GM21515 (cell line): Measurements from ENCODE around the gene TLK1.
A peak's percentile ranks its signal among the peaks of the same experiment; 100 is the strongest.
"Not testable (repeated sequence)": the region's sequence is repeated elsewhere in the genome, so short reads cannot be mapped to it uniquely, and the experiment has no call there.

ENCODE experiments used
- ATAC-seq: cut with Tn5 transposase; IDR thresholded peaks from one replicate; pipeline ENCODE4 v1.9.1; 2021; ENCODE audit not compliant: unreplicated experiment

Gene TLK1

DNA sequence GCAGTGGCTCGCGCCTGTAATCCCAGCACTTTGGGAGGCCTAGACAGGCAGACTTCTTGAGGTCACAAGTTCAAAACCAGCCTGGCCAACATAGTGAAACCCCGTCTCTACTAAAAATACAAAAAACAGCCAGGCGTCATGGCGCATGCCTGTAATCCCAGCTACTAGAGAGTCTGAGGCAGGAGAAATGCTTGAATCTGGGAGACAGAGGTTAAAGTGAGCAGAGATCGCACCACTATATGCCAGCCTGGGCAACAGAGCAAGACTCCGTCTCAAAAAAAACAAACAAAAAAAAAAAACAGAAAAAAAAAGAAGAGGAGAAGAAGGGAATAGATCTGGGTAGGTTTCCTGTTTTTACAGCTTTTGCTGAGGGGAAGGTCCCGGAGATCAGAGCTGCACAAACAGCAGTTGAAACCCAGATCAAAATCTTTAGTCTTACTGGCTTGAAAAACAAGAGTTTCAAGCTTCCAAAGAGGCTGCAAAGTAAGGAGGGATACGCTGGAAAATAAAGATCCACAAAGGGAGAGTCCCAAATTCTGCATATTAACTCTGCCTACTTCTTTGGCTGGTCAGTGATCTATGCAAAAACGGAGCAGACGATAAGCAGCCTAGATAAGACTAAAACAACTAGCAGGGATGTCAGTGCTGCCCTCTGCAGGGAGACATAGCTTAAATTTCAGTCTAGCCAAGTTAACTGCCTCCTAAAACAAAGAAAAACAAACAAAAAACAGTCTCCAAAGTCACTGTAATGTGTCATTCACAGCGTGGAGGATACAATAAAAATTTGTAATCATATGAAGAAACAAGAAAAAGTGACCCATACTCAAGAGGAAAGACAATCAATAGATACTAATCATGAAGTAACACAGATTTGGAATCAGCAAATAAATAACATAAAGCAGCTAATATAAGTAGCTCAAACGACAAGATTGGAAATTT lies 74.1 kb downstream of the TLK1 start:
- ATAC-seq: no peak

DNA sequence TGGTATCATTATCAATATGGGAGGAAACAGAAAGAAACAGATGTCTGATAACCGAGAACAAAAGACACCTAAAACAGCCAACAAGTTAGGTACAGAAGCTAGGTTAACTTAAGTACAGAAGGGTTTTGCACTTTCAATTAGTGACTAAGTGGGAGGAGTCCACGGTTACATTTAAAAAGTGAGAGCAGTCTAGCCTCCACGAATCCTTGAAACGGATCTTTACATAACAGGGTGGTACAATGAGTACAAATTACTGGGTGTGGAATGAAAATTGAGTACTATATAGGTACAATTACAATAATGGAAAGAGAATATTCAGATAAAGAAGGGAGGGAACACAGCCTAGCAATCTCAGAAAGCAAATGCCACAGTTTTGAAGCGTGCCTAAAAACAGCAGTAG lies 76.6 kb downstream of the TLK1 start:
- no peak for ATAC-seq

DNA sequence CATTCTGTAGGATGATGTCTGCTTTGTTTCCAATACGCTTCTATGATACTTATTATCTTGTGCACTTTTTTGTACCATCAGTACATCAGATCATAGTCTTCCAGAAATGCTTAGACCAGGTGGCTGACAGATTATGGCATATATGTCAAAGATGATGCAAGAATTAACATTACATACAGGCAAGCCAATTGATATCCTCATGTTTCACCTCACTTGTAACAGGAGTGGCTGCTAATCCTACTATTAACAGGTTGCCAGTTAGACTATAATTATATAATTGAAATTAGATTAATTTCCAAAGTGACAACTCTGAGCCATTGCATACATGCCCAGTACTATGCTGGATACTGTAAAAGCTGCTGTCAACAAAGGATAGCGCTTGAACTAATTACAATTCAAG lies 77.2 kb downstream of the TLK1 start:
- no peak for ATAC-seq

DNA sequence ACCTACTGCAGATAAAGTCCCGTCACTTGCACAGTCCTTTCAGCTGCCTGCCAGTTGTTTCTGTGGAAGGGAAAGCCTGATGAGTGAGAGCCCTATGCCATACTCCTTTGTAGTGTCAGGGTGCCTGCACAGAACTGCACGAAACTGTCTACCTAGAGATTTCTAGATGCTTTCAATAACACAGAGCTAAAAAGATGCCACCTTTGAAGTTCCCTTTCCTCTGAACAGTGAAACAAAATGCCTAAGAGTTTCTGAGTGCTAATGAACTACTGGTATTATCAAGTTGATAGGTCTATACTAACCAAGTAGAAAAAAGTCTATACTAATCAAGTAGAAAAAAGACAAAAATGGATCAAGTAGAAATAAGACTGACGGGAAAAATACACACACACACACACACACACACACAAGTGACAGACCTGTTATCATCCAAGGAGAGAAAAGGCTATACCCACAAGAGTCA lies 79.0 kb downstream of the TLK1 start:
- no peak for ATAC-seq

DNA sequence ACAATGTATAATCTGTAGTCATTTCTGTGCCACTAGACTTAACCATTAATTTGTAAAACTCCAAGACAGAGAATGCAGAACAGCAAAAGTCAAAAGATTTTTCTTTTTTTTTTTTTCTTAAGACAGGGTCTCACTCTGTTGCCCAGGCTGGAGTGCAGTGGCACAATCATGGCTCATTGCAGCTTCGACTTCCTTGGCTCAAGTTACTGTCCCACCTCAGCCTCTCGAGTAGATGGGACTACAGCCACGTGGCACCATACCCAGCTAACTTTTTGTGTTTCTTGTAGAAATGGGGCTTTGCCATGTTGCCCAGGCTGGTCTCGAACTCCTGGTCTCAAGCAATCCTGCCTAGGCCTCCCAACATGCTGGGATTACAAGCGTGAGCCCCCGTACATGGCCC lies 80.1 kb downstream of the TLK1 start:
- ATAC-seq: no peak

DNA sequence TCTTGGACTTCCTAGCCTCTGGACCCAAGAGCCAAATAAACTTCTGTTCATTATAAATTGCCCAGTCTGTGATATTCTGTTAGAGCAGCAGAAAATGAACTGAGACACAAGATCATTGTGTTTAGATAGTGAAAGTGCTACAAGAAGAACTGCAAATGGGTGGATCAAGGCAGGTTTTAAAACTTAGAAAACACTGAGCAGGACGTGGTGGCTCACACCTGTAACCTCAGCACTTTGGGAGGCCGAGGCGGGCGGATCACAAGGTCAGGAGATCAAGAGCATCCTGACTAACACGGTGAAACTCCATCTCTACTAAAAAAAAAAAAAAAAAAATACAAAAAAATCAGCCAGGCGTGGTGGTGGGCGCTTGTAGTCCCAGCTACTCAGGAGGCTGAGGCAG lies 84.3 kb downstream of the TLK1 start:
- not testable (repeated sequence) for ATAC-seq

DNA sequence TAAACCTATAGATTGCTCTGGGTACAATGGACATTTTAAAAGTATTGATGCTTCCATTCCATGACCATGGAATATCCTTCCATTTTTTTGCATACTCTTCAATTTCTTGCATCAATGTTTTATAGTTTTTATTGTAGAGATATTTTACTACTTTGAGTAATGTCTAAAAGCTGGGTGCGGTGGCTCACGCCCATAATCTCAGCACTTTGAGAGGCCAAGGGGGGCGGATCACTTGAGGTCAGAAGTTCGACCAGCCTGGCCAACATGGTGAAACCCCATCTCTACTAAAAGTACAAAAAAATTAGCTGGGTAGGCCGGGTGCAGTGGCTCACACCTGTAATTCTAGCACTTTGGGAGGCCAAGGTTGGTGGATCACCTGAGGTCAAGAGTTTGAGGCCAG lies 88.5 kb downstream of the TLK1 start:
- ATAC-seq: no peak

DNA sequence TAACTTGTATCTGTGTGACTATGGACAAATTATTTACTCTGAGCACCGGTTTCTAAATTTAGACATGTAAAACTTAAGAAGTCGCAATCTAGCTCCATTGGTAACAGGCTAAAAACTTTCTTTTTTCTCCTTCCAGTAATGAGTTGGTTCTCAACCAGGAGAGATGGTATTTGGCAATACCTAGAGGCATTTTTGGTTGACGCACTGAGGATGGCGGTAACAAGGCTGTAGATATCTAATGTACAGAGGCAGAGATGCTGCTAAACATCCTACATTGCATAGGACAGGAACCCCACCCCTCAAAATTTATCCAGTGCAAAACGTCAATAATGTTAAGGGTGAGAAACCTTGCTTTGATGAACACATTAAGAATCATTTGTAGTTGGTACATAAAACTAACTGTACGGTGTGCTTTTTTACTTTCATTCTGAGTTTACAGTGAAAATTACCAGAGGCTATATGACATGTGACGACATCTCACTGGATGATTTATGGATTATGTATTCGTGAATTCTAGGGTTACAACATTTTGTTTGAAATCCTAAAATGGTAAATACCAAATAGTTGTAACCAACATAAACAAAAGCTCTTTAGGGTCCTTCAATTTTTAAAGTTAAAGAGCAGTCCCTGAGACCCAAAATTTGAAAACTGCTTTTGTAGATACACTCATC lies 91.3 kb downstream of the TLK1 start:
- ATAC-seq: no peak

DNA sequence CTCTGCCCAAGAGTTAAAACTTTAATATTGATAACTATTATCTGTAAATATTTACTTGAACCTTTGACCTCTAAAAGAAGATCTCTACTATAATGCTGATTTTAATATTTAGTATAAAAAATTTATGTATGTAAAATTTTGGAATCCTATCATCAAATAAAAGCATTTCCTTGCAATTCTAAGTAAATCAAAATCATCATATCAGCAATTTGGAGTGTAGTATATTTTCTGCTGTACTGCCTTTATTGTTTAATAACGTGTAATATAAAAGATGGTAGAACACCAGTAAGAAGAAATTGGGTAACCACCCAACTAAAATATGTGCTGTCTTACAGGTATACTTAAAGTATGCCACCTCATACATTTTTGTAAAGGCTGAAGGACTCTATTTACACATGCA lies 94.6 kb downstream of the TLK1 start:
- ATAC-seq: no peak

DNA sequence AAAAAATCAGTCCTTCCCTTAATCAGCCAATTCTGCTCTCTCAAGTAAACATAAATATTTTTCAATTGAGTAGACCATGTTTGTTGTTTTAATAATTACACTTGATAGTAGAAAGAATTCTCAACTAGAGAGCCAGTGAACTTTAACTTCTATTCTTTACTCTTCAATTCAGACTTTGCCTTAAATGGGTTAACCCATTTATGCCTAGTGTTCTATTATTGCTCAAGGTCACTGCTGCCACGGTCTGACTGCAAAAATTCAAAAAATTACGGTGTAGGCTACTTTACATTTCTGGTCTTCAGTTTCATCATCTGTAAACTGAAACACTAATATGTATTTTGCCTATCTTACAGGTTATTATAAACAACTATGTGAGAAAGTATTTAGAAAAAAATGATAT lies 103.1 kb downstream of the TLK1 start:
- no peak for ATAC-seq

DNA sequence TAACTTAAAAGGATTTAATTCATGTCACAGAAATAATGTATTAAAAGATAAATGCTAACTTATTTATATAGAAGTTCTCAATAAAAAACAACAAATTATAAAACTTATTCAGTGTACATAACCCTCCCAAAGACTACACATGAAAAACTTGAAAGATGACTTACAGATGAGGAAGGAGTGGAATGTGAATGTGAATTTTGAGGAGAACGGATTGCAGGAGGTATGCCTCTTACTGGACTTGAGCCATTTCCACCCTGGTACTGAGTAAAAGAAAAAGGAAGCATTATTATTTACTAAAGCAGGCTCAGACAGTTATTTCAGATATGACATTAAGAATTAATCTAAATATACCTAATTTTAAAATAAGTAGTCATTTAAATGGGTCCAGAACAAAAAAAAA lies 104.4 kb downstream of the TLK1 start:
- no peak for ATAC-seq

DNA sequence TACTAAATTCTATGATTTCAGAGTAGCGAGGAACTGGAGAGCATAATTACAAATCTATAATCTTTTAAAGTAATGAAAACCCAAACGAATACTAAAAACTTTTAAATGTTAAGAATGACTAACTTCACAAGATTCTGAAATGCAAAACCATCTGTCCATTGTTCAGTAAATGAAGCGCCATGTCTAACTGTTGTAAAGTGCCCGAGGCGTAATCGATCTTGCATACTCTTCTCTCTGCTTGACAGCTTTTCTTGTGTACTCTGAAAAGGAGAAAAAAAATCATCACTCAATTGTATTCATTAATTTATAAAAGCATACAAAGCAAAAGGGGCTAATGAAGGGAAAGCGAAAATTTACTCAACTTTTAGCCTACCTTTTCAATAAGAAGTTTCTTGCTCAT lies 111.0 kb downstream of the TLK1 start:
- ATAC-seq: no peak

DNA sequence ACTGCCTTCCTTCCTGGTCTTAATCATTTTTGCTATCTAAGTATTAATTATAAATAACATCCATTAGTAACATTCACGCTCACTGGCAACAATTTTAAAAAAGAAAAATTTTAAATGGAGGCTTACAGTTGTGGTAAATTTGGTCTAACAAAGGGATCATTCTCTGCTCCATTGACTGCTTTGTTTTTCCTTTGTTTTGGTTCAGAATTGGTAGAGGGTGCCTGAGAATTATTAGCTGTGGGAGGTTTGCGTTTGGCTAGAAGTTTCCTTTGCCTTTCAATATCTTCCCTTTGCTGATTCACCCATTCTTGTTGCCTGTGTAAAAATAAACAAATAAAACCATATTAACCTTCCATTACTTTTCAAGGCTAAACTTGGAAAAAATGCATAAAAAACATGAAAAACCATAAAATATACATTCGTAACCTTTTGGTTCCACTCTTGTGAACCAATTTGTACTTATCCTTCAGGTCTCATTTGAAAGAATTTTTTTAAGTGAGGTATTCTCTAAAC lies 114.6 kb downstream of the TLK1 start:
- ATAC-seq: no peak

DNA sequence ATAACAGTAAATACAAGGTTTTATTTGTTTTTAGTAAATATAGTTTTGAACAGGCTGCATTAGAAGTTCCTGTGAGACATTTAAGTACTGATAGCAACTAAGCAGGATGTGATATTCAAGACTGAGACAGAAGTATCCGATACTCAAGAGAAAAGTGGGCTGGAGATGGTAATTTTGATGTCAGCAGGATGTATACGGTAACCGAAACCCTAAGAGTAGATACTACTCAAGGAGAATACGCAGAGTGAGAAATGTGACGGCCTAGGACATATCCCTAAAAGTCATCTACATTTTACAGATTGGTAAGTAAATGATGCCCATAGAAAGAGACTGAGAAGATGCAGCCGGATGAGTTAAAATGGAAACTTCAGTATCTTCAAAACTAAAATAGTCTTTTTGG lies 116.3 kb downstream of the TLK1 start:
- no peak for ATAC-seq

DNA sequence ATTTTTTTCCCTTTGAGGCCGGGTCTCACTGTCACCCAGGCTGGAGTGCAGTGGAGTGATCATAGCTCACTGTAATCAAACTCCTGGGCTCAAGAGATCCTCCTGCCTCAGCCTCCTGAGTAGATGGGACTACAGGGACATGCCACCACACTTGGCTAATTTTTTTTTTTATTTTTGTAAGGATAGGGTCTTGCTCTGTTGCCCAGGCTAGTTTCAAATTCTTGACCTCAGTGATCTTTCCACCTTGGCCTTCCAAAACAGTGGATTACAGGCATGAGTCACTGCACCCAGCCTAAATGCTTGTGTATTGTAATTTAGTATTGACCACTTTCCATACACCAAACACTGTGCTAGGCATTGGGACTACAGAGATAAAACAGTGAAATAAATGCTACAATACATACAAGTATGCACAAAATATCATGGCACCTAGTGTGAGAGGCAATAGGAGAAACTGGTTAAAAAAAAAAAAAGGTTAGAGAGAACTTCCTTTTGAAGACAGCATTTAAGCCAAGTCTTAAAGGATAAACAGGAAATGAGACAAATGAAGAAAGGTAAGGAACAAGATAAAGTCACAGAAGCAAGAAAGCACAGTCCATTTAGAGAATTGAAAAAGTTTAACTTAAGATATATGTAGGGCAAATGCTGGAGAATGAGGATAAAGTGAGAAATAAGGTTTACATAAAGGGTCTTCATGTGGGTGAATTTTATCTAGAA lies 118.3 kb downstream of the TLK1 start:
- no peak for ATAC-seq

DNA sequence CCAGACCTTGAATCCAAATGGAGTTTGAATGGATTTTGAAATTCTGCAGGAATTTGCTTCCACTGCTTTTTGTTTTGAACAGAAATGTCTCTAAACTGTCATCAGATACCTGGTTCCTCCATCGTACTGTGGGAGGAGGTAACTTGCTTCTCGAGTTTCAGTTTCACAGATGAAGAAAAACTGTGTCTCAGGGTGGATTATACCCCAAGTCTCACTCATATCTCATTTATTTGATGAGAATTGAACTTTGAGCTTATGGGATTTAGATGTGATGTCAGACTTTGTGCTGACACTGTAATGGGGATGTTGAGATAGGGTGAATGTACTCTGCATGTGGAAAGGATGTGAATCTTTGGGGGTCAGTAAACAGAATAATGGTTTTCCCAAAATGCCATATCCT lies 124.2 kb downstream of the TLK1 start:
- no peak for ATAC-seq

DNA sequence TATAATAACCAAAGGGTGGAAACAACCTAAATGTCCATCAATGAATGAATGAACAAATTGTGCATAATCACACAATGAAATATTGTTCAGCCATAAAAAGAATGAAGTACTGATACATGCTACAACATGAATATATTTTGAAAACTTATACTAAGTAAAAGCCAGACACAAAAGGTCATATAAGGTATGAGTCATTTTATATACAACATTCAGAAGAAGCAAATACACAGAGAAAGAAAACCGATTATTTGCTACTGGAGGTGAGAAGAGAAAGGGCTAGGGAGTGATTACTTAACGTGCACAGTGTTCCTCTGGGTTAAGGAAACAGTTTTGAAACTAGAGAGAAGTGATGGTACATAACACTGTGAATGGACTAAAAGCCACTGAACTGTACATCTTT lies 126.4 kb downstream of the TLK1 start:
- ATAC-seq: no peak

DNA sequence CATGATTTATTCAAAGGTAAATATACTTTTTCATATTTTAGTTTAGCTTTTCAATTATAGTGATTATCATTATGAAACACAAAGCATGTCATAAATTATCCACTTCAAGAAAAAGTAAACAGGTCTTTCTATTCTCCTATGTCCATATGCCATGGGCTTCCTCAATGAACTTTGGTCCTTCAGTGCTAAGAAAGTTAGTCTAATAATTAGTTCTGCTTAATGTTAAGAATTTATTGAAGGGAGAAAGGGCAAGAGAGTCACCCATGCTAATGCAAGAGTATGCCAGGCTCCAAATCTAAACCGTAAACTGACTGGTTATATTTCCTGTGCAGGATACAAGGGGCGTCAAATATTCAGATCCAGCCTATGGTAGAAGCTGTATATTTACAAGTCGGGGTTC lies 135.5 kb downstream of the TLK1 start:
- no peak for ATAC-seq

DNA sequence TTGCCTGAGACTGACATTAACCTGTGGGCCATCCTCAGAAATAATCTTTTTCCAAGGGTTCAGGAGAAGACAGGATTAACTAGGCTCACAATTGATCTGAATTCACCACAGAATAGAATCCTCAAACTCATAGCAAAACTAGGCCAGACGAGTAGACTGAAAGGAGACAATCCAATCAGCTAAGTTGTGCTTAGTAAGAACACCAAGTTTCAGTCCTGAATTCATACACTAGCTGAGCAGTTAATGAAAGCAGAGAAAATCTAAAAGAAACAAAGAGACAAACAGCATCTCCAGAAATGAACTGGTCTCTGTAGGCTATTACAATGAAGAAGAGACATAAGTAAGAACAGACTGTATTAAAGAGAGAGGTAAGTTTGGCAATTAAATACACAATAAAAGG lies 142.2 kb downstream of the TLK1 start:
- peak; percentile 69 for ATAC-seq

DNA sequence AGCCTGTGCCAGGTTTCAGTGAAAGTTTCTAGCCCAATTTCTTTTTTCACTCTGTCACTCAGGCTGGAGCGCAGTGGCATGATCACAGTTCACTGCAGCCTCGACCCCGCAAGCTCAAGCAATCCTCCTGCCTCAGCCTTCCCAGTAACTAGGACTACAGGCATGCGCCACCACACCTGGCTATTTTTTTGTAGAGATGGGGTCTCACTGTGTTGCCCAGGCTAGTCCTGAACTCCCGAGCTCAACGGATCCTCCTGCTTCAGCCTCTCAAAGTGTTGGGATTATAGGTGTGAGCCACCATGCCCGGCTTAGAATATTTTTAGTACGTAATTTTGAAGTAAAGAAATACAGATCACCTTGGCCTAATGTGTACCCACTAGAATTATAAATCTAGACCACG lies 144.6 kb downstream of the TLK1 start:
- no peak for ATAC-seq

DNA sequence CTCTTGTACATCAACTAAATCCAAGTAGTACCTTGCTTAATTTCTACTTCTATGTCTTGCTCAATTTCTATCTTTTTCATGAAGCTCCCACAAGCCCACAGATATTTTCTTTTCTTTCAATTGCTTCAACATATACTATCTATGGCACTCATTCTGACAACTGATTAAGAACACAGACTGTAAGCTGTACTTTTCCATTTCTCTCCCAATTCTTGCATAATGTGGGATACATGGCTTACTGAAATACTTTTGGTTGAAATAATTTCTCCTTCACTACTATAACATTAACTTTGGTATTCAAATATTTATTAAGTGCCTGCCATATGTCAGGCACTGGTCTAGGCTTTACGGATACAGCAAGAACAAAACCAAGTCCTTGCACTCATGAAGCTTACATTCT lies 146.8 kb downstream of the TLK1 start:
- no peak for ATAC-seq

DNA sequence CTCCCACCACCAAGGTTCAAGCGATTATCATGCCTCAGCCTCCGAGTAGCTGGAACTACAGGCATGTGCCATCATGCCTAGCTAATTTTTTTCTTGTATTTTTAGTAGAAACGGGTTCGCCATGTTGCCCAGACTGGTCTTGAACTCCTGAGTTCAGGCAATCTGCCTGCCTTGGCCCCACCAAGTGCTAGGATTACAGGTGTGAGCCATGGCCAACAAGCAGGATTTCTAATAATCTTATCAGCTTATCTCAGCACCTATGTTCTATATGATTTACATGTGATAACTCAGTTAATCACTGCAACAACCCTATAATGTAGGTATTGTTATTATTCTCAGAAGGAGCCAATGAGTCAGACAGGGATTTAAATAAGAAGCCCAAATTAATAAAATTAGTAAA lies 151.3 kb downstream of the TLK1 start:
- ATAC-seq: no peak
